ENCODE data around the gene PIH1D2. TPM values are rescaled to one million over a fixed set of nuclear protein-coding genes. Genes with fewer than 3 reads are reported as not detected.

The PIH1D2 gene
- total and polyA plus RNA-seq, 2 of the 4 experiments (the other 2 are of a cell fraction), result 1.1 TPM

GRCh38 chr11:112106070-112106469 is 32.3 kb upstream of the PIH1D2 start:
- H2BK15ac ChIP-seq (ENCODE audit: low read depth, low read length), result no peak overlapping the region
- in situ Hi-C loops (cut with MboI; ENCODE audit: low sequenced_read_pairs), result loop anchor here (25.0 kb wide), 1 partner anchor 1181 kb away; no protein-coding TSS in a partner anchor
- no peak overlapping the region for H2BK20ac ChIP-seq (ENCODE audit: low read depth, low read length)
- H3K36me3 ChIP-seq (ENCODE audit: control insufficient read depth, insufficient read depth, low read length), result no peaks in the 10 kb centered on the region
- H4K8ac ChIP-seq (ENCODE audit: low read depth in 2 of 2, low read length in 2 of 2), result no peak overlapping the region
- H2AFZ ChIP-seq (replicated peaks; ENCODE audit: low read length, poor library complexity), result no peak overlapping the region
- H2BK5ac ChIP-seq (ENCODE audit: low read depth, low read length, poor library complexity, severe bottlenecking), result no peak overlapping the region
- ChIA-PET POLR2A (ENCODE audit: unreplicated experiment) (no interaction called here), CTCF (no interaction called here)
- H3K4me1 ChIP-seq (ENCODE audit: control insufficient read depth, insufficient read depth, low read length), result peaks cover 2% of the 10 kb centered on the region; the same call in 1 of the 2 replicates
- no peaks in the 10 kb centered on the region for H3K79me1 ChIP-seq (ENCODE audit: low read depth in 1 of 2, low read length in 2 of 2)
- H3K9me3 ChIP-seq (ENCODE audit: control insufficient read depth, insufficient read depth, low read length), result no peaks in the 10 kb centered on the region
- dilution Hi-C loops (cut with HindIII; ENCODE audit: low sequenced_read_pairs, unreplicated experiment), result no loop called here
- H3K9me1 ChIP-seq (ENCODE audit: insufficient read depth, low read length), result no peaks in the 10 kb centered on the region
- H3K4ac ChIP-seq (ENCODE audit: low read depth, low read length), result no peak overlapping the region
- no peak for TF ChIP-seq RCOR1 (IDR thresholded peaks at IDR 0.05; ENCODE audit: insufficient replicate concordance, low read length)
- TF ChIP-seq RAD21 (IDR thresholded peaks at IDR 0.05; ENCODE audit: low read length), result no peak
- TF ChIP-seq POLR2A (IDR thresholded peaks at IDR 0.05; ENCODE audit: low read depth, low read length), result no peak
- TF ChIP-seq BHLHE40 (IDR thresholded peaks at IDR 0.05; ENCODE audit: low read depth, low read length), result no peak
- intact Hi-C loops (cut with micrococcal nuclease), result no loop called here
- no peak overlapping the region for H3K23ac ChIP-seq (ENCODE audit: low read depth, low read length)
- no peaks in the 10 kb centered on the region for H3K27me3 ChIP-seq (ENCODE audit: control insufficient read depth, insufficient read depth, low read length)
- no peak overlapping the region for H4K5ac ChIP-seq (ENCODE audit: low read depth, low read length)
- H3K14ac ChIP-seq (replicated peaks; ENCODE audit: low read depth, low read length), result no peak overlapping the region
- no peak overlapping the region for H3K4me3 ChIP-seq (ENCODE audit: insufficient read depth, low read depth, low read length)
- no peak overlapping the region for H3K27ac ChIP-seq (ENCODE audit: insufficient read depth, low read length)
- no peaks in the 10 kb centered on the region for H4K20me1 ChIP-seq (ENCODE audit: insufficient read depth, low read length)
- no peak overlapping the region for H3K18ac ChIP-seq (ENCODE audit: low read depth, low read length)
- no peak overlapping the region for H4K91ac ChIP-seq (ENCODE audit: insufficient read depth, low read depth, low read length)
- no peak overlapping the region for H2AK5ac ChIP-seq (ENCODE audit: low read depth, low read length)
- no peak overlapping the region for H3K56ac ChIP-seq (ENCODE audit: extremely low read depth, insufficient read depth, low read length)
- ATAC-seq (ENCODE audit: low read depth) (no peak), DNase-seq (no peak)
- H3K4me2 ChIP-seq (ENCODE audit: low read depth, low read length), result no peak overlapping the region
- BruUV-seq (replicated peaks), result no TSS peak
- H2AK9ac ChIP-seq (replicated peaks; ENCODE audit: low read depth, low read length, poor library complexity), result no peak overlapping the region
- no peak overlapping the region for H2BK120ac ChIP-seq (ENCODE audit: low read depth, low read length)
- 100% methylated on average over 2 of the region's 8 CpGs; no CpG with 5 or more reads in 1 of the 2 experiments for WGBS, 2 experiments (ENCODE audit: extremely low coverage in 2 of 2, insufficient read length in 1 of 2)
- no peak overlapping the region for H3K9ac ChIP-seq (ENCODE audit: low read depth, low read length)
